Measurements from ENCODE around the gene HOXC12.

HOXC12 gene

DNA sequence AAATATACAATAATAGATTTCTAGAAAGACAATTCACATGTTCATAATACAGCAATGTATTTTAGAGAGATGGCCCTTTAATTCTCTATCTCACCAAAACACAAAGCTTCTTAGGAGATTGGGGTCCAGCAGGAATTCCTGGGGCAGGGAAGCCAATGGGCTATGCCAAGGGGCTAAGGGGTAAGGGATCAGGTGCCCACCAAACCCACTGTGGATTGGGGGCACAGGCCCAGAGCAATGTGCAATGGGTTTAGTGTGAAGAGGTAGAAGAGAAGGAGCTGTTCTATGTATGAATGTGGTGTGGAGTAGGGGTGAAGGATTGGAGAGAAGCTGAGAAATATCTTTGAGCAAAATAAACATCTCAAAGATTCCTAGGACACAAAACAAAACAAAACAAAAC is 13.5 kb upstream of the HOXC12 start:
- DNase-seq (ENCODE audit: low read depth) = no peak

DNA sequence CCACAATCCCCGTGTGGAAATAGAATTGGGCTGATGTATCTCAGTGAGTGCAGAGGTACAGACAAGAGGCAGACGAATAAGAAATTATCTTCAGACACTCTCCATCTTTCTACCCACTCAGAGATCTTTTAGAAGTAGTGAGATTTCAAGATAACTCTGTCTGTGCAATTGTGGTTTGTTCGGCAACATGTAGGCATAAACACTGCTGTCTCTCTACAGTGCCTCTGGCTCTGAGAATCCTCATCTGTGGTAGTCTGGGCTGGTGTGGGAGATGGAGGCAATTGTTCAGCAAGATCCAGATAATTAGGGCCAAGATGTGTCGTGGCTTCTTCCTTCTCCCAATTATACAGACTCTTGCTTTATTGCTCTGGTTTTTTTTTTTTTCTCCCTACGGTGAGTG is 13.0 kb upstream of the HOXC12 start:
- no peak for DNase-seq (ENCODE audit: low read depth)

DNA sequence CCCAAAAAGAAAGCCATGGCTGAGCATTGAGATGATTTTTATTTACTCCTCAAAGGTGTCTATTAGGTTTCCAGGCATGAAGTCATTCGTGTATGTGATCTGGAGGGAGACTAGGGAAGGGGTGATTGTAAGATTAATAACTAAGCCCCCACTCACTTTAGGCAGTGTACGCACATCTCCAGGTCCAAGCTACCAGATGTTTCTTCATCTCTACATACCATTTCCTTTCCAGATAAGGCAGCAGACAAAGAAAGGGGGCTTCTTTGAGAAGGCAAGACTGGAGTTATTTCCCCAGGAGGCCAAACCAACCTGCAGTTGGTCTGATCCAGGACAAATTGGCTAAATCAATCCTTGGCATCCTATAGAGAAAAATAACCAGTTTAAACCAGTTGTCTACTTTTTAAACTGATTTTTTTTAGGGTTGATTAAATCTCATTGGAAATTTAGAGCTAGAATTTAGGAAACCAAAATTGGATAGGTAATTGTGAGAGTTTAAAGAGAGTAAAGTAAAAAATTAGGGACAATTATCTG is 12.2 kb upstream of the HOXC12 start:
- DNase-seq (ENCODE audit: low read depth) = no peak

- DNase-seq (ENCODE audit: low read depth) = no peak
Observed at GRCh38 chr12:53944209-53944608, 10.5 kb upstream of the HOXC12 start.

DNA sequence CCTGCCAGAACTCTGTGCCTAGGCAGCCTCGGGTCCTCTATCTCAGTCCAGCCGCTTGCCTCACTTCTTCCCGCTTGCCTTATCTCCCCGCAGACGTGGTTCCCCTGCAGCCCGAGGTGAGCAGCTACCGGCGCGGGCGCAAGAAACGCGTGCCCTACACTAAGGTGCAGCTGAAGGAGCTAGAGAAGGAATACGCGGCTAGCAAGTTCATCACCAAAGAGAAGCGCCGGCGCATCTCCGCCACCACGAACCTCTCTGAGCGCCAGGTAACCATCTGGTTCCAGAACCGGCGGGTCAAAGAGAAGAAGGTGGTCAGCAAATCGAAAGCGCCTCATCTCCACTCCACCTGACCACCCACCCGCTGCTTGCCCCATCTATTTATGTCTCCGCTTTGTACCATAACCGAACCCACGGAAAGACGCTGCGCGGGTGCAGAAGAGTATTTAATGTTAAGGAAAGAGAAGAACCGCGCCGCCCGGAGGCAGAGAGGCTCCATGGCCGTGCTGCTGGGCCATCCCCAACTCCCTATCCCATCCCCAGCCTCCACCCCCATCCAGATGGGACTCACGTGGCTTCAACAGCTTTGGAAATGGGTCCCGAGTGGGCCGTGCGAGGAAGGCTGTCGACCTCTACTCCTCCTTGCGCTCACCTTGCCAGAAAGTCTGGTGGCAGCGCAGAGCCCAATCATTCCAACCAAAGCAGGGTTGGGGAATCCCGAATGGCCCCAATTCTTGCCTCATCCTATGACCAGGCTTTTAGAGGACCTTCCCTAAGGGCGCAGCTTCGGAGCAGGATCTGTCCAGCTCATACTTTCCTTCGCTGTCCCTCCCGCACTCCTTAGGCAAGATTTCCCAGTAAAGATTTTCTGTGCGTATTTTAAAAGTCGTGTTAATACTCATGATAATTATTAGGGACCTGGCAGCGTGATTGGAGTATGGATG is 9.5 kb upstream of the HOXC12 start:
- no peak for DNase-seq (ENCODE audit: low read depth)

DNA sequence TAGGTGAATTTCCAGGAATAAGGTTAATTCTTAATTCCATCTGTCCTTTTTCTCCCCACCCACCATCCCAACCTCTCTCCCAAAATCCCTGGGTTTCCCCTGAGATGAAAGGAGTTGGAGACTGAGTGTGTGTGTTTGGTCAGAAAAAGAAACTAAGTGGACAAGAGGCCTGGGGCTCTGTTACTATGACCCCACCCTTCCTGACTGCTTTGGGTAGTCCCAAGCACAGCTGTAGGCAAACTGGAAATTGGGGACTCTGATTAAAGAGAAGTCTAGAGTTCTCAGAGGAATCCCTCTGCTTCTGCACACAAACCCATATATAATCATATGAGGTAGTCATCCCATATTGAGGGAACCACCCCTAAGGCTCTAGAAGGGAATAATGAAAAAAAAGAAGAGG is 7.0 kb upstream of the HOXC12 start:
- no peak for DNase-seq (ENCODE audit: low read depth)

DNA sequence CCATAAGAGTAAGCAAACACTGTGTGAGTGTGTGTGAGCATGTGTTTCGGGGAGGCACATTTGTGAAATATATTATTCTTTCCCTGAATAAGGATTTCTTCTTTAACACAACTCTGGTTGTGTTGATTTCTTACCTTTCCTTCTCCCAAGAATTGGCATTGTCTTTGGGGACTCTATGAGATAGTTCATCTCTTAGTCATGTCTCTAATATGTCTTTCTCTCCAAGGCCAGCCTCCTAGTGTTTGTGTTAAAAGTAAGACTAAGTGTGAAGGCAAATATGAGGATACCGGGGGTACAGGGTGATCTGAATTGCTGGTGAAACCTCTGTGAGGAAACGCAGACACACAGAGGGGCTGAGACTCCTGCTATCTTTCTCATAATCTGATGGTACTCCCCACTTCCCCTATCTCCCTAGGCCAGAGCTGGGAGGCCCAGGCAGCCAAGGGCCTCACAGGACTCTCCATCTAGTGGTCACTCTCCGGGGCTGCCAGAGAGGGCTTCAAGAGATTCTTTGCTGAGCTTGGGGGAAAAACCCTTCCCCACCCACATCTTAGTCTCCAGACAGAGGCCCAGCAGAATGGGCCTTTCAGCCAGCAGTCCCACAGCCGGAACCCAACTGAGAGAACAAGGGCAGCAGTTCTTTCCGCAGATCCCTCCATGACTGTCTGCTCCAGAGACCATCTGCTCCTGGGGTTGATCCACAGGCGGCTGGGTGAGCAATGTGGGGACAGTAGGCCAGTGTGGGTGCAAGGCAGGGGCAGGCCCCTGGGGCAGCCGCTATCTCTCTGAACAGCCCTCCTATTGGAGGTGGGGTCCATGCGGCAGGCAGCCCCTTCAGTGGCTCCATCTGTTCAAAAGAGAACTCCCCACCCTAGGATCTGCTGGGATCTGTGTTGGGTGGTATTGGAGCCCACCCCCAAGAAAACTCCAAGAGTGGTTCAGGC is 5.8 kb upstream of the HOXC12 start:
- no peak for DNase-seq (ENCODE audit: low read depth)

DNA sequence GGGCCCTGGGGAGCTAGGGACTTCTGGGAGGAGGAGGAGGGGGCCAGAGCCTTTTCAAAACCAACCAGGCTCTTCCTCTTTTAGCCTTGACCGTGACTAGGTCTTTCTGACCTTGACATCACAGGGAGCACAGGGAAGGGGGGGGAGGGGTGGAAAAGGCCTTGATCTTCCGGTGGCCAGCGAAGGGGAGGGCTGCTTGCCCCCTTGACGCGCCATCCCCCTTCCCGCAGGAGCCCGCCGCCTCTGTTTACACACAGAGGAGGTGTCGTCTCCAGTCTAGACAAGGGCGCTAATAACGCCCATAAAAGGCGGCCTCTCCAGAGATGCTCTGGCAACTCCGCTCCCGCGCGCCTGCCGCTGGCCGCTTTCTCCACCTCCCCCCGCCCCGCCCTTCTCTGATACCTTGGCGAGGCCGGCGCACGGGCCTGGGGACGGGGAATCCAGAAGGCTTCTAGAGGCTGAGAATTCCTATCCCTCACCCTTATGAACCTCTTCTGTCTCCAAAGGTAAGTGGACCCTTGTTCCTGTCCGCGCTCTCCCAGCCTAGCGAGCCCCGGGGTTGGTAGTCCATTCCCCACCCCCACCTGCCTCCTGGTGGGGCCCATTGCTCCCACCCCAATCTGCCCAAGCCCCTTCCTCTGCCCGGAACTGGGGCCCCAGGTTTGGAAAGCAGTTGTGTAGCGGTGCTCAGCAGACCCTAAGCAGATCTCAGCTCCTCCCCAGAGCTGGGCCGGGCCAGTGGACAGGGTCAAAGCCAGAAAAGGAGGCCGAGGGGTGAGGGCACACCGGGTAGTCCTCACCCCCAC is 4.9 kb upstream of the HOXC12 start:
- DNase-seq (ENCODE audit: low read depth) = no peak

- DNase-seq (ENCODE audit: low read depth) = no peak
Observed at GRCh38 chr12:53950437-53950773, 4.3 kb upstream of the HOXC12 start.

GRCh38 chr12:53950789-53951576 is 3.7 kb upstream of the HOXC12 start:
- DNase-seq (ENCODE audit: low read depth) = no peak

GRCh38 chr12:53951577-53952334 is 2.9 kb upstream of the HOXC12 start:
- no peak for DNase-seq (ENCODE audit: low read depth)

GRCh38 chr12:53952335-53952694 is 2.4 kb upstream of the HOXC12 start:
- DNase-seq (ENCODE audit: low read depth) = no peak

DNA sequence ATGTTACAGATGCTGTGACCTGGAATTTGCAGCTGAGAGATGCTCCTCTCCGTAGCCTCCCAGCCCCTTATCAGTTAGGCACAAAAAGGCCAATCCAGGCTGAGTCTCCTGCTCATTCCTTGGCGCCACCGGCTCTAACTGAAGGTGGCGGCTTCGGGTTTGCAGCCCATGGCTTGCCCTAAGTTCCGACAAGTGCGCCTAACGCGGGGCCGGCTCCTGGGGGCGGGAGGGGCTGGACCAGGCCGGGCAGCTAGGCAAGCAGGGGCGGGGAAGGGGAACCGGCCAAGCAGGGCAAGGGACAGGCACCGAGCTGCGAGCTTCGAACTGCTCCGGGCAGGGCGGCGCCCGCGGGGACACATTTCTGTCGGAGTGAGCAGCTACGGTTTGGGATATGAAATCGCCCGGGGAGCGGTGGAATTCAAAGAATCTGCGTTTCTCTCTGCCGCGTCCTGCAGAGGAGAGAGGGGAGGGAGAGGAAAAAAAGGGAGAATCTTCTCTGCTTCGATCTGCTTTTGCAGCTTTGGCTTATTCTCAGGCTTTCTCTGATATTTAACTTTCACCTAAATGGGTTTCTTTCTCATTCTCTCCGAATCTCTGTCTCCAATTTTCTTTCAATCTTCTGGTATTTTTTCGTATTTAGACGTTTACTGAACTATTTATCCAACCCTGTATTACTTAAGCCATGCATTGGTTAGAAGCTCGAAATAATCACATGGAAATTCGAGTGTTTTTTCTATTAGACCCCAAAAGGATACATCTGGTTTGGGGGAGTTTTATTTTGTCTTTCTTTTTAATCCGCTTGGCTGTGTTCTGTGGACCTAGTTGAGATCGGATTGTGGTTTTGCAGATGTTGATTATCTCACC is 1.6 kb upstream of the HOXC12 start:
- DNase-seq (ENCODE audit: low read depth) = no peak

DNA sequence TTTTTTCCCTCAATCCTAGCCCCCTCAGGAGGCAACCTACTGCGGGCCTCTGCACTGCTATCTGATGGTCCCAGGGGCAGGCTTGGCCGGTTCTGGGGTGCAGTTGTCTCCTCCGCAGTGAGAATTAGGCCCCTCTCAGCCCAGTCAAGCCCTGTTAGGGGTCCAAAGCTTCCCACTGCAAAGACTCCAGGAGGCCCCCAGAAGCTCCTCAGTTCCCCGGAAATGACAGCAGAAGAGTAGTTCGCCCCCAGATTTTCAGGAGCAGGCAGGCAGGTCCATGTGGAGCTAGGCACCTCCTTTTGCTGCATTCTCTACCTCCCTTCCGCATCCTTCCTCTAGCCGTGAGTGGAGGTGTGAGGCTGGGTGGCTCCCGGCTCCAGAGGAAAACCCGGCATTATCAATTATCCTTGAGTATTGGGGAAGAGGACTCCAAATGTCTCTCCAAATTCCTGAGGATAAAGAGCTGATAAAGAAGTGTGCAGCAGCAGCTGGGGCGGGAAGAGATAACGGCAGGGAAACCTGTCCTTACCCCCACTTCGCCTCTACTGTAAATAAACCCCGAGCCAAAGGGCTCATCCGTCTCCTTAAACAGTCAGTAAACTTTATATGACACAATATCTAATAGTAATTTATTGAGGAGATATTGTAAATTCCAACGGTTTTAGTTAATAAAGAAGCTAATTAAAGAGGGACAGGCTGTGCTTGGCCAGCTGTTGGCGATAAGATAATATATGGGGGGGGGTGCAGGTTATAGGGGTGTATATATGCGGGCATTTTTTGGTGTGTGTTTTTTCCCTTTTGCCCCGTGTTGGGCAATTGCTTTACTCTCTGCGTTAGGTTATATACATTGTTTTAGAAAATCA is 641 bp upstream of the HOXC12 start:
- DNase-seq (ENCODE audit: low read depth) = no peak

- DNase-seq (ENCODE audit: low read depth) = no peak
Observed at GRCh38 chr12:53955036-53955775, 503 bp downstream of the HOXC12 start.

DNA sequence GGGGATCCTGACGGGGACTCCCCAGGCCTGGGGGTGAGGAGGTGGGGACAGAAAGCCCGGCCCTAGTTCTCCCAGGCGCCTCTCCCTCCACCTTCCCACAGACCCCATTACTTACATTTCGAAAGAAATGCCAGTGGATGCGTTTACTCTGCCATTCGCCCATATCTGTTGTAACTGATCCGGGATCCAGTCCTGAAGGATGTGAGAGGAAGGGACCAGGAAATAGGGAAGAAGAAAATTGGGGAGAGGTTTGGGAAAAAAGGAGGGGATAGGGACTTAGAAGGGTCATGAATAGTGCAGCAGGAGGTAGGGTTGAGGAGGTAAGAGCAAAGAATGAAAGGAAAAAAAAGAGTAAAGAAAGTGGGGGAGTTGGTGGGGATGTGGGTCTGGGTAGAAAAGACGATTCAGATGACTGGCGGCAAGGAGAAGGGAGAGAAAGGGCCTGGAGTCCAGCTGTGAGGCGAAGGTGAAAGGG is 1.1 kb downstream of the HOXC12 start:
- DNase-seq (ENCODE audit: low read depth) = no peak

GRCh38 chr12:53956251-53956887 is 1.7 kb downstream of the HOXC12 start:
- DNase-seq (ENCODE audit: low read depth) = no peak

Measured in fibroblast of gingiva (primary cell).